T follicular helper cell (primary cell): ENCODE measurements around the gene XRCC6.
"Not testable (repeated sequence)": the region's sequence is repeated elsewhere in the genome, so short reads cannot be mapped to it uniquely, and the experiment has no call there.

Experiments used
- DNase-seq: peaks from one replicate; pipeline ENCODE4 v3.0.0-alpha.2; 2020; ENCODE audit warnings: low read depth

XRCC6 gene

GRCh38 chr22:41686890-41687289 is 65.8 kb downstream of the XRCC6 start:
- not testable (repeated sequence) for DNase-seq

DNA sequence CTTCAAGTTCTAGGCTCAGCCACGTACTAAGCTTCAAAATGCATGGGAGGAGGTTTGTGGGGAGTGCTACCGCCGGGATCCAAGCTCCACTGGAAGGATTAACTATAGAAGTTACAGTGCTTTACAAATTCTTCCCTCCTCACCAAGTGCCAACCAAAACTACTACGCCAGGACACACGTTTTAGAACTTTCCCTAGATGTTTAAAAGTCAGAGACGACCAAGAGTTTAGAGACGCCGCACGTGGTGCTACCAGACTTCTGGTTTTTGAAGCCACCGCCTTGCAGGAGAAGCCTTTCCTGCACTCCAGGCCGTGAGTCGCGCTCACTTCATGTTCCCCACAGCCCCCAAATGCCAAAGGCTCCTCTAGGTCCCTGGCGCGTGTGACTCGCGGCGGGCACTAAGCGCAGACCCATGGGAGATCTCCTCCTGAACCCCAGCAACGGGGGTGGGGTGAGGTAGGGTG is 66.8 kb downstream of the XRCC6 start:
- no peak for DNase-seq

DNA sequence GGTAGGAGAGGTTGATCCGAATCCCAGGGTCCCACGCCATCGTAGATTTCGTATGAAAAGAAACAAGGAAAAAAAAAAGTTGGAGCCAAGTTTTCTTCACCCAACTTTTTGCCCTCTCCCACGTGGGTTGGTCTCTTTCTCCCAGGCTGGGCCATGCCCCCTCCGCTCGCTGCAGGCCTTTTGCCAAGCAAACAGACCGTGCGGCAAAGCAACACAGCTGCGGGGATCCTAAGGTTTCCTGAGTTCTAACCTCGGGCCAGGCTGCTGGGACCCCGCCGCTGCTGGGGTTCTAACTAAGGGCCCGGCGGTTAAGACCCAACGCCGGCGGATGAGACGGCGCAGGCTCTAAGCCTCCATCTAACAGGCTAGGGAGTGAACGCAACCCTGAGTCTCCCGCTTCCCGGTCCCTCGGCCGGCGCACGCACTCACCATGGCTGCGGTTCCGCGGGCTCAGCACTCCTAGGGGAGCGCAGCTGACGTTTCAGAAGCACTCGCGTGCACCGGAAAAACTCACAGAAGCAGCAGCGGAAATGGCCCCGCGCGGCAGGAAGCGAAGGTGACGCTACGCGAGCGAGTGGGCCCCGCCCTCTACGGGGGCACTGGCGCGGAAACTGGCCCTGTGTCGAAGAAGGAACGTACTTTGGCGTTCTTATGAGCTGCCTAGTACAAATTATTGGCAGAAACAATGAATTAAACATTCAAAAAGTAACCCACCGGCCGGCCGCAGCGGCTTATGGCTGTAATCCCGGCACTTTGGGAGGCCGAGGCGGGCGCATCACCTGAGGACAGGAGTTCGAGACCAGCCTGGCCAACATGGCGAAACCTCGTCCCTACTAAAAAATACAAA is 67.5 kb downstream of the XRCC6 start, which contains the start of gene SNU13:
Gene SNU13, minus strand, starts transcription at position 503 of the 847 bp plus-strand sequence. Its CDS starts 71 bp downstream, at position 432.
- DNase-seq: peak; percentile 91

DNA sequence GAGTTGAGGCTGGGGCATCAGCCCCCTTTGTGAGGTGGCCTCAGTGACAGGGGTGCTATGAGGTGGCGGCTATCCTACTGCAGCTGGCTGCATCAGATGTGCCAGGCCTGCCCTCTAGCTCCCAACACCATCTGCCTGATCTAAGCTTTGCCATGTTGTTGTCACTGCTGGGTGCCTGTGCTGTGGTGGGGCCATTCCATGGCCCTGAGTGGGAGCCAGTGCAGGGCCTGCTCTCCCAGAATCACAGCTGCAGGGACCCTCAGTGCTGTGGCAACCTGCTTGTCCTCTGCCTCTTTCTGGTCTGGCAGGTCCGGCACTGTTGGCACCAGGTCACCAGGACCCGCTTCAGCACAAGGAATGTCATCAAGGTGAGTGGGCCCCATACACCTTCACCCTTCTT is 69.4 kb downstream of the XRCC6 start:
- DNase-seq: no peak

GRCh38 chr22:41695211-41695610 is 74.1 kb downstream of the XRCC6 start:
- DNase-seq: no peak

DNA sequence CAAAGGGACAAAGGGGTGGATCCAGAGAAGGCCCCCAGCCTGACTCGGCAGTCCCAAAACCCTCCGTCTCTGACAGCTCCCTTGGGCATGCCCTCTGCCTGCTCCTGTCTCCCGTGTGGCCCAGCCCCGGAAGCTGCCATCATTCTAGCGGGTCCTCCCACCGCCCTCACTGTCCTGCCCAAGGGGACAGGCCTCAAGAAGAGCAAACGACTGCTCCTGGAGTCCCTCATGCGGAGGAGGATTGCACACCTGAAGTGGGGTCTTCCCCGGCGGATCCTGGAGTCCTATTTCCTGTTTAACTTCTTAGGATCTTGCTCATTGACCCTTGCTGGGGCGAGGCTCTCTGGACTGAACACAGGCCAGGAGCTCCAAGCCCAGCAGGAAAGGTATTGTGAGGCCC is 75.6 kb downstream of the XRCC6 start:
- DNase-seq: no peak

DNA sequence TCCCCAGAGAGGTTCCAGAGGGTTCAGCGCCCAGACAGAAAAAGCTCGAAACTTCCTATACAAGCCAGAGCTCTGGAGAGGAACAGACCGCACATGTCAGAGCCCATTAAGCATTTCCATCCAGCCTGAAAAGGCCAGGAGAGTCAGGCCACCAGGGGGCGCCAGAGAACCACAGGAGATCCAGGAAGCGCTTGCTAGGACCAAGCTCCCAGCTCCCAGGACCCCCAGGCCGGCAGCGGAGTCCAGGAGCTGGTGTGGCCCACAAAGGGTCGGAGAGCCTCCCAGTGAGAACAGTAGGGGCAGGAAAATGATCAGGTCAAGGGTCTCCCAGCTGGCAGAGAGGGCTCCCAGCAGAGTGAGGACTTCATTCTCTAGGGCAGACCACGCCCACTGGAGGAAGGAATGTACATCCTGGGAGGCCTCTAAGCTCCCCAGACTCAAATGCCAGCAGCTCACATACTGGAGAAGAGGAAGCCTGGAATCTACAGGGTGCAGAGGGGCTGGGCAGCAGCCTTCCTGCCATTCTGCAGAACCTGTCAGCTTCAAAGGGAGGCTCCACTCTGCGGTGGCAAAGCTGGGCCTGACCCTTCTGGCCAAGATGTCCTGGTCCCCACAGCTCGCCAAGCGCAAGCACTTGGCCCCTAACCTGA is 76.2 kb downstream of the XRCC6 start:
- peak; percentile 82 for DNase-seq

DNA sequence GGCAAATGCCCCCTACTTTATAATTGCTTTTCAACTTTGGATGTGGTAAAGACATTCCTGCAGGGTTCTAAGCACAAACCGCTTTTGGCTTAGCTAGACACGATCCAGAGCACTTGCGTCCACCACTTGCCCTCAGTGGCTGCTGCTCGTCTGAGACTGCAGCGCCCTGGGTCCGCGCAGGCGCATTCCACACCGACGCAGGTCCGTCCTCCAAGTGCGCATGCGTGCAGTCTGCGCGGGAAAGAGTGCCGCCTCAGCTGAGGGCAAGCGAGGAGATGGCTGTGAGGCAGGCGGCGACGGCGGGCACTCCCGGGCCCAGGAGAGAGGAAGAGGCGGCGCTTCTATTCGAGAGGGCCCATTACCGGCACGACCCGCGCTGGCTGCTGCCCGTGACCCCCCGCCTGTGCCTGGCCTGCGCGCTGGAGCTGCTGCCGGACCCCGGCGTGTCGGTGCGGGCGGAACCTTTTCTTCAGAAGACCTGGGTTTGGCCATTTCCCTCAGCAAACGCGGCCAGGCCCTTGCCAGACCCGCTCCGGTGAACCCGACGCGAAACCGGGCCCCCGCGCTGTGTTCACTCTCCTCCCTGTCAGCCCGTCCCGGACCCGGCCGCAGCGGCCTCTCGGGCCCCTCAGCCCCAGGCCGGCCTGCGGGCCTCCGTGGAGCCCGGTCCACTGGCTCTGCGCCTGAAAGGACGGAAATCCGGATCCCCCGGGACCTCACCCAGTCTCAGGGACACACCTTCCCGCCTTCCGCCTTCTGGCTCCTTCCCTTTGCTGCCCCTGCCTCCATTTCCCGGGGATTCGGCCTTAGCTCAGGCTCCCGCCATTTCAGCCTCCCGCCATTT is 78.4 kb downstream of the XRCC6 start, which contains the start of gene MEI1:
Gene MEI1, plus strand, starts transcription at position 240 of the 844 bp plus-strand sequence. Its CDS starts 36 bp downstream, at position 276.
- peak; percentile 87 for DNase-seq

- DNase-seq: no peak
Measured at GRCh38 chr22:41700108-41700364, 78.9 kb downstream of the XRCC6 start.

GRCh38 chr22:41702763-41703162 is 81.7 kb downstream of the XRCC6 start:
- DNase-seq: no peak

DNA sequence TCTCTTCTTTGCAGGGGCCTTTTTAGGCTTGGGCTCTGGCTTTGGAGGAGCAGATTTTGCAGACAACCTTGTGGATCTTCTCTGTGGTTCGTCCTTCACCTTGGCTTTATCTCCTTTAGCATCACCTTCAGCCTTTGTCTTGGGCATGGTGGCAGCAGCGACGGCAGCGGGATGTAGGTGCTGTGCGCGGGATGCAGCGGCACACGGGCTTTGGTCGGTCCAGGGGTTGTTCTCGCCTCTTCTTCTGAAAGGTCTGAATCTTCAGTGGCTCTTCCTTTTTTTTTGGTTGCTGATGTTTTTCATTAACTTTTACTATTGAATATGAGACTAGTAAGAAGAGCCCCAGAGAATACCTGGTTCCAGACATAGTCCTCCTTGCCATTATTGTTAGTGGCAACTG is 88.2 kb downstream of the XRCC6 start:
- no peak for DNase-seq

- DNase-seq: no peak
Measured at GRCh38 chr22:41713004-41713403, 91.9 kb downstream of the XRCC6 start.
